HEK293 (cell line): Measurements from ENCODE around the gene CTCF.
A peak's percentile ranks its signal among the peaks of the same experiment; 100 is the strongest.

Source experiments
- GLIS1 ChIP-seq: fragments of 450-650 bp; formaldehyde crosslinking; IDR thresholded peaks from 2 replicates; pipeline ENCODE4 v1.5.1; 2016; ENCODE audit warnings: missing biosample characterization, missing genetic modification characterization
- MYNN ChIP-seq: fragments of 450-650 bp; formaldehyde crosslinking; IDR thresholded peaks from 2 replicates; pipeline ENCODE4 v1.5.1; 2016; ENCODE audit warnings: missing biosample characterization, missing genetic modification characterization, borderline replicate concordance
- OSR2 ChIP-seq: fragments of 450-650 bp; formaldehyde crosslinking; IDR thresholded peaks from 2 replicates; pipeline ENCODE4 v1.5.1; 2016; ENCODE audit warnings: missing biosample characterization, missing genetic modification characterization
- SETDB1 ChIP-seq: IDR thresholded peaks from one replicate; pipeline ENCODE4 v1.6.1; 2017; ENCODE audit warnings: mild to moderate bottlenecking, low read length, moderate library complexity, mixed read lengths; ENCODE audit not compliant: insufficient read length
- SP2 ChIP-seq: fragments of 450-650 bp; formaldehyde crosslinking; IDR thresholded peaks from 2 replicates; pipeline ENCODE4 v1.5.1; 2016; ENCODE audit warnings: missing biosample characterization, missing genetic modification characterization
- YY2 ChIP-seq: fragments of 450-650 bp; formaldehyde crosslinking; IDR thresholded peaks from 2 replicates; pipeline ENCODE4 v1.5.1; 2016; ENCODE audit warnings: missing biosample characterization, missing genetic modification characterization
- ZBTB20 ChIP-seq: fragments of 450-650 bp; formaldehyde crosslinking; IDR thresholded peaks from 2 replicates; pipeline ENCODE4 v1.5.1; 2016; ENCODE audit warnings: missing biosample characterization, missing genetic modification characterization
- ZBTB8A ChIP-seq: fragments of 450-650 bp; formaldehyde crosslinking; IDR thresholded peaks from 2 replicates; pipeline ENCODE4 v1.5.1; 2016; ENCODE audit warnings: missing biosample characterization, missing genetic modification characterization
- ZNF121 ChIP-seq: fragments of 450-650 bp; formaldehyde crosslinking; IDR thresholded peaks from 2 replicates; pipeline ENCODE4 v1.5.1; 2016; ENCODE audit warnings: missing biosample characterization, missing genetic modification characterization
- ZNF169 ChIP-seq: fragments of 450-650 bp; formaldehyde crosslinking; IDR thresholded peaks from 2 replicates; pipeline ENCODE4 v1.5.1; 2016; ENCODE audit warnings: missing biosample characterization, missing genetic modification characterization
- ZNF2 ChIP-seq: fragments of 450-650 bp; formaldehyde crosslinking; IDR thresholded peaks from 2 replicates; pipeline ENCODE4 v1.5.1; 2016; ENCODE audit warnings: missing biosample characterization, missing genetic modification characterization
- ZNF341 ChIP-seq: fragments of 450-650 bp; formaldehyde crosslinking; IDR thresholded peaks from 2 replicates; pipeline ENCODE4; 2016; ENCODE audit warnings: low read depth, missing biosample characterization, missing genetic modification characterization
- ZNF37A ChIP-seq: fragments of 450-650 bp; IDR thresholded peaks from 2 replicates; pipeline ENCODE4 v1.5.1; 2018; ENCODE audit warnings: missing biosample characterization, missing genetic modification characterization
- ZNF423 ChIP-seq: fragments of 450-650 bp; formaldehyde crosslinking; IDR thresholded peaks from 2 replicates; pipeline ENCODE4 v1.5.1; 2016; ENCODE audit warnings: missing biosample characterization, missing genetic modification characterization
- ZNF433 ChIP-seq: fragments of 450-650 bp; formaldehyde crosslinking; IDR thresholded peaks from 2 replicates; pipeline ENCODE4 v1.5.1; 2016; ENCODE audit warnings: missing biosample characterization, missing genetic modification characterization, low read depth
- ZNF501 ChIP-seq: fragments of 450-650 bp; formaldehyde crosslinking; IDR thresholded peaks from 2 replicates; pipeline ENCODE4 v1.5.1; 2016; ENCODE audit warnings: missing biosample characterization, missing genetic modification characterization
- ZNF510 ChIP-seq: fragments of 450-650 bp; formaldehyde crosslinking; IDR thresholded peaks from 2 replicates; pipeline ENCODE4 v1.5.1; 2018; ENCODE audit warnings: mild to moderate bottlenecking, missing genetic modification characterization, missing biosample characterization; ENCODE audit not compliant: insufficient replicate concordance
- ZNF514 ChIP-seq: fragments of 450-650 bp; formaldehyde crosslinking; IDR thresholded peaks from 2 replicates; pipeline ENCODE4 v1.5.1; 2016; ENCODE audit warnings: missing biosample characterization, missing genetic modification characterization
- ZNF600 ChIP-seq: fragments of 450-650 bp; formaldehyde crosslinking; IDR thresholded peaks from 2 replicates; pipeline ENCODE4 v1.5.1; 2016; ENCODE audit warnings: missing biosample characterization, missing genetic modification characterization
- ZNF610 ChIP-seq: fragments of 450-650 bp; formaldehyde crosslinking; IDR thresholded peaks from 2 replicates; pipeline ENCODE4 v1.5.1; 2016; ENCODE audit warnings: missing biosample characterization, missing genetic modification characterization, borderline replicate concordance
- ZNF677 ChIP-seq: fragments of 450-650 bp; IDR thresholded peaks from 2 replicates; pipeline ENCODE4 v1.5.0; 2018; ENCODE audit warnings: missing biosample characterization, mild to moderate bottlenecking, missing genetic modification characterization, moderate library complexity
- TF ChIP-seq, protein P1 (sequence below): fragments of 450-650 bp; formaldehyde crosslinking; IDR thresholded peaks from 2 replicates; pipeline ENCODE4 v1.5.1; 2017; ENCODE audit warnings: missing biosample characterization, mild to moderate bottlenecking, missing genetic modification characterization, moderate library complexity
- TF ChIP-seq, protein P2 (sequence below): fragments of 450-650 bp; formaldehyde crosslinking; IDR thresholded peaks from 2 replicates; pipeline ENCODE4 v1.5.1; 2016; ENCODE audit warnings: missing biosample characterization, missing genetic modification characterization
- TF ChIP-seq, protein P3 (sequence below): fragments of 450-650 bp; formaldehyde crosslinking; IDR thresholded peaks from 2 replicates; pipeline ENCODE4 v1.5.1; 2016; ENCODE audit warnings: missing biosample characterization, missing genetic modification characterization
- TF ChIP-seq, protein P4 (sequence below): fragments of 450-650 bp; formaldehyde crosslinking; IDR thresholded peaks from 2 replicates; pipeline ENCODE4 v1.5.1; 2016; ENCODE audit warnings: missing biosample characterization, missing genetic modification characterization
- TF ChIP-seq, protein P5 (sequence below): fragments of 450-650 bp; formaldehyde crosslinking; IDR thresholded peaks from 2 replicates; pipeline ENCODE4 v1.5.1; 2016; ENCODE audit warnings: missing biosample characterization, missing genetic modification characterization
- TF ChIP-seq, protein P6 (sequence below): fragments of 450-650 bp; formaldehyde crosslinking; IDR thresholded peaks from 2 replicates; pipeline ENCODE4 v1.5.1; 2016; ENCODE audit warnings: missing biosample characterization, missing genetic modification characterization, low read depth

Gene CTCF

DNA sequence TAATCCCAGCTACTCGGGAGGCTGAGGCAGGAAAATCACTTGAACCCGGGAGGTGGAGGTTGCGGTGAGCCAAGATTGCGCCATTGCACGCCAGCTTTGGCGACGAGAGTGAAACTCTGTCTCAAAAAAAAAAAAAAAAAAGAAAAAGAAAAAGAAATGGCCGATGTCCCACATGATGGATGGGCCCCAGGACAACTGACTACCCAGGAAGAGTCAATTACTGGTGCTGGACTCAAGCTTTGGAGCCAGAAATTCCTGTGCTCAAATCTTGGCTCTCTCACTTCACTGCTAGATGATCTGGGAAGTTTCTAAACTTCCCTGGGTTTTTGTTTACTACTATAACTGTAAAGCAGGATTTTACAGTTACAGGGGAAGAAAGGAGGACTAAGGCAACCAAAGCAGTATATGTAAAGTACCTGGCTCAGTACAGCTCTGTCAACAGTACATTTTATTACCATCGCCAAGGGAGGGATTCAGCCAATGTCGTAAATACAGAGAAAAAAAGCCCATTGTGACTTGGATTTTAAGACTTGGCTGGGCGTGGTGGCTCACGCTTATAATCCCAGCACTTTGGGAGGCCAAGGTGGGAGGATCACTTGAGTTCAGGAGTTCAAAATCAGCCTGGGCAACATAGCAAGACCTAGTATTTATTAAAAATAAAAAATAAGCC, 116.2 kb downstream of the CTCF start (continued):
- TF ChIP-seq, protein P1, sequence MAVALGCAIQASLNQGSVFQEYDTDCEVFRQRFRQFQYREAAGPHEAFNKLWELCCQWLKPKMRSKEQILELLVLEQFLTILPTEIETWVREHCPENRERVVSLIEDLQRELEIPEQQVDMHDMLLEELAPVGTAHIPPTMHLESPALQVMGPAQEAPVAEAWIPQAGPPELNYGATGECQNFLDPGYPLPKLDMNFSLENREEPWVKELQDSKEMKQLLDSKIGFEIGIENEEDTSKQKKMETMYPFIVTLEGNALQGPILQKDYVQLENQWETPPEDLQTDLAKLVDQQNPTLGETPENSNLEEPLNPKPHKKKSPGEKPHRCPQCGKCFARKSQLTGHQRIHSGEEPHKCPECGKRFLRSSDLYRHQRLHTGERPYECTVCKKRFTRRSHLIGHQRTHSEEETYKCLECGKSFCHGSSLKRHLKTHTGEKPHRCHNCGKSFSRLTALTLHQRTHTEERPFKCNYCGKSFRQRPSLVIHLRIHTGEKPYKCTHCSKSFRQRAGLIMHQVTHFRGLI: peak; percentile 93
- TF ChIP-seq, protein P2, sequence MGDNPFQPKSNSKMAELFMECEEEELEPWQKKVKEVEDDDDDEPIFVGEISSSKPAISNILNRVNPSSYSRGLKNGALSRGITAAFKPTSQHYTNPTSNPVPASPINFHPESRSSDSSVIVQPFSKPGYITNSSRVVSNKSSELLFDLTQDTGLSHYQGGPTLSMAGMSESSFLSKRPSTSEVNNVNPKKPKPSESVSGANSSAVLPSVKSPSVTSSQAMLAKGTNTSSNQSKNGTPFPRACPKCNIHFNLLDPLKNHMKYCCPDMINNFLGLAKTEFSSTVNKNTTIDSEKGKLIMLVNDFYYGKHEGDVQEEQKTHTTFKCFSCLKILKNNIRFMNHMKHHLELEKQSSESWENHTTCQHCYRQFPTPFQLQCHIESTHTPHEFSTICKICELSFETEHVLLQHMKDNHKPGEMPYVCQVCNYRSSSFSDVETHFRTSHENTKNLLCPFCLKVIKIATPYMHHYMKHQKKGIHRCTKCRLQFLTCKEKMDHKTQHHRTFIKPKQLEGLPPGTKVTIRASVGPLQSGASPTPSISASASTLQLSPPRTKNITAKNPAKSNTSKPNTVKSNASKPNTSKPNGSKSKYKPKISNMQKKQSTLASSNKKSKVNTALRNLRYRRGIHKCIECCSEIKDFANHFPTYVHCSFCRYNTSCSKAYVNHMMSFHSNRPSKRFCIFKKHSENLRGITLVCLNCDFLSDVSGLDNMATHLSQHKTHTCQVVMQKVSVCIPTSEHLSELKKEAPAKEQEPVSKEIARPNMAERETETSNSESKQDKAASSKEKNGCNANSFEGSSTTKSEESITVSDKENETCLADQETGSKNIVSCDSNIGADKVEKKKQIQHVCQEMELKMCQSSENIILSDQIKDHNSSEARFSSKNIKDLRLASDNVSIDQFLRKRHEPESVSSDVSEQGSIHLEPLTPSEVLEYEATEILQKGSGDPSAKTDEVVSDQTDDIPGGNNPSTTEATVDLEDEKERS (tag by site-specific recombination): no peak
- no peak for TF ChIP-seq ZNF501 (tag by site-specific recombination)
- no peak for TF ChIP-seq OSR2 (tag by site-specific recombination)
- no peak for TF ChIP-seq ZNF2 (tag by site-specific recombination)
- no peak for TF ChIP-seq ZNF600 (tag by site-specific recombination)
- TF ChIP-seq, protein P3, sequence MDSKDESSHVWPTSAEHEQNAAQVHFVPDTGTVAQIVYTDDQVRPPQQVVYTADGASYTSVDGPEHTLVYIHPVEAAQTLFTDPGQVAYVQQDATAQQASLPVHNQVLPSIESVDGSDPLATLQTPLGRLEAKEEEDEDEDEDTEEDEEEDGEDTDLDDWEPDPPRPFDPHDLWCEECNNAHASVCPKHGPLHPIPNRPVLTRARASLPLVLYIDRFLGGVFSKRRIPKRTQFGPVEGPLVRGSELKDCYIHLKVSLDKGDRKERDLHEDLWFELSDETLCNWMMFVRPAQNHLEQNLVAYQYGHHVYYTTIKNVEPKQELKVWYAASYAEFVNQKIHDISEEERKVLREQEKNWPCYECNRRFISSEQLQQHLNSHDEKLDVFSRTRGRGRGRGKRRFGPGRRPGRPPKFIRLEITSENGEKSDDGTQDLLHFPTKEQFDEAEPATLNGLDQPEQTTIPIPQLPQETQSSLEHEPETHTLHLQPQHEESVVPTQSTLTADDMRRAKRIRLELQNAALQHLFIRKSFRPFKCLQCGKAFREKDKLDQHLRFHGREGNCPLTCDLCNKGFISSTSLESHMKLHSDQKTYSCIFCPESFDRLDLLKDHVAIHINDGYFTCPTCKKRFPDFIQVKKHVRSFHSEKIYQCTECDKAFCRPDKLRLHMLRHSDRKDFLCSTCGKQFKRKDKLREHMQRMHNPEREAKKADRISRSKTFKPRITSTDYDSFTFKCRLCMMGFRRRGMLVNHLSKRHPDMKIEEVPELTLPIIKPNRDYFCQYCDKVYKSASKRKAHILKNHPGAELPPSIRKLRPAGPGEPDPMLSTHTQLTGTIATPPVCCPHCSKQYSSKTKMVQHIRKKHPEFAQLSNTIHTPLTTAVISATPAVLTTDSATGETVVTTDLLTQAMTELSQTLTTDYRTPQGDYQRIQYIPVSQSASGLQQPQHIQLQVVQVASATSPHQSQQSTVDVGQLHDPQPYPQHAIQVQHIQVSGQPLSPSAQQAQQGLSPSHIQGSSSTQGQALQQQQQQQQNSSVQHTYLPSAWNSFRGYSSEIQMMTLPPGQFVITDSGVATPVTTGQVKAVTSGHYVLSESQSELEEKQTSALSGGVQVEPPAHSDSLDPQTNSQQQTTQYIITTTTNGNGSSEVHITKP (tag by site-specific recombination): no peak
- TF ChIP-seq SP2 (tag by site-specific recombination): no peak
- TF ChIP-seq, protein P4, sequence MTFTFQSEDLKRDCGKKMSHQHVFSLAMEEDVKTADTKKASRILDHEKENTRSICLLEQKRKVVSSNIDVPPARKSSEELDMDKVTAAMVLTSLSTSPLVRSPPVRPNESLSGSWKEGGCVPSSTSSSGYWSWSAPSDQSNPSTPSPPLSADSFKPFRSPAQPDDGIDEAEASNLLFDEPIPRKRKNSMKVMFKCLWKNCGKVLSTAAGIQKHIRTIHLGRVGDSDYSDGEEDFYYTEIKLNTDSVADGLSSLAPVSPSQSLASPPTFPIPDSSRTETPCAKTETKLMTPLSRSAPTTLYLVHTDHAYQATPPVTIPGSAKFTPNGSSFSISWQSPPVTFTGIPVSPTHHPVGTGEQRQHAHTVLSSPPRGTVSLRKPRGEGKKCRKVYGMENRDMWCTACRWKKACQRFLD (tag by site-specific recombination): no peak
- TF ChIP-seq ZNF433 (tag by site-specific recombination): no peak
- TF ChIP-seq ZNF677: no peak
- TF ChIP-seq, protein P5, sequence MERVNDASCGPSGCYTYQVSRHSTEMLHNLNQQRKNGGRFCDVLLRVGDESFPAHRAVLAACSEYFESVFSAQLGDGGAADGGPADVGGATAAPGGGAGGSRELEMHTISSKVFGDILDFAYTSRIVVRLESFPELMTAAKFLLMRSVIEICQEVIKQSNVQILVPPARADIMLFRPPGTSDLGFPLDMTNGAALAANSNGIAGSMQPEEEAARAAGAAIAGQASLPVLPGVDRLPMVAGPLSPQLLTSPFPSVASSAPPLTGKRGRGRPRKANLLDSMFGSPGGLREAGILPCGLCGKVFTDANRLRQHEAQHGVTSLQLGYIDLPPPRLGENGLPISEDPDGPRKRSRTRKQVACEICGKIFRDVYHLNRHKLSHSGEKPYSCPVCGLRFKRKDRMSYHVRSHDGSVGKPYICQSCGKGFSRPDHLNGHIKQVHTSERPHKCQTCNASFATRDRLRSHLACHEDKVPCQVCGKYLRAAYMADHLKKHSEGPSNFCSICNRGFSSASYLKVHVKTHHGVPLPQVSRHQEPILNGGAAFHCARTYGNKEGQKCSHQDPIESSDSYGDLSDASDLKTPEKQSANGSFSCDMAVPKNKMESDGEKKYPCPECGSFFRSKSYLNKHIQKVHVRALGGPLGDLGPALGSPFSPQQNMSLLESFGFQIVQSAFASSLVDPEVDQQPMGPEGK (tag by site-specific recombination): no peak
- TF ChIP-seq ZNF169 (tag by site-specific recombination): no peak
- no peak for TF ChIP-seq MYNN (tag by site-specific recombination)
- no peak for TF ChIP-seq ZNF510 (tag by site-specific recombination)
- TF ChIP-seq YY2 (tag by site-specific recombination): no peak
- no peak for TF ChIP-seq ZNF514 (tag by site-specific recombination)
- TF ChIP-seq, protein P6, sequence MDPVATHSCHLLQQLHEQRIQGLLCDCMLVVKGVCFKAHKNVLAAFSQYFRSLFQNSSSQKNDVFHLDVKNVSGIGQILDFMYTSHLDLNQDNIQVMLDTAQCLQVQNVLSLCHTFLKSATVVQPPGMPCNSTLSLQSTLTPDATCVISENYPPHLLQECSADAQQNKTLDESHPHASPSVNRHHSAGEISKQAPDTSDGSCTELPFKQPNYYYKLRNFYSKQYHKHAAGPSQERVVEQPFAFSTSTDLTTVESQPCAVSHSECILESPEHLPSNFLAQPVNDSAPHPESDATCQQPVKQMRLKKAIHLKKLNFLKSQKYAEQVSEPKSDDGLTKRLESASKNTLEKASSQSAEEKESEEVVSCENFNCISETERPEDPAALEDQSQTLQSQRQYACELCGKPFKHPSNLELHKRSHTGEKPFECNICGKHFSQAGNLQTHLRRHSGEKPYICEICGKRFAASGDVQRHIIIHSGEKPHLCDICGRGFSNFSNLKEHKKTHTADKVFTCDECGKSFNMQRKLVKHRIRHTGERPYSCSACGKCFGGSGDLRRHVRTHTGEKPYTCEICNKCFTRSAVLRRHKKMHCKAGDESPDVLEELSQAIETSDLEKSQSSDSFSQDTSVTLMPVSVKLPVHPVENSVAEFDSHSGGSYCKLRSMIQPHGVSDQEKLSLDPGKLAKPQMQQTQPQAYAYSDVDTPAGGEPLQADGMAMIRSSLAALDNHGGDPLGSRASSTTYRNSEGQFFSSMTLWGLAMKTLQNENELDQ (tag by site-specific recombination): no peak
- peak; percentile 91 for TF ChIP-seq ZNF121 (tag by site-specific recombination)
- no peak for TF ChIP-seq SETDB1
- TF ChIP-seq ZNF610 (tag by site-specific recombination): 0 out of 2 replicates have a peak, but pooled peaks have one; percentile 50
- 0 out of 2 replicates have a peak, but pooled peaks have one; percentile 33 for TF ChIP-seq ZNF423
- TF ChIP-seq ZNF341: no peak
- TF ChIP-seq ZBTB8A: no peak
- TF ChIP-seq ZBTB20 (tag by site-specific recombination): no peak
- peak; percentile 63 for TF ChIP-seq GLIS1 (tag by site-specific recombination)
- no peak for TF ChIP-seq ZNF37A (tag by site-specific recombination)
